ENCODE results near the gene PLCB1. TPM values are rescaled to one million over a fixed set of nuclear protein-coding genes. Genes with fewer than 3 reads are reported as not detected.
"Not testable (repeated sequence)": the region's sequence is repeated elsewhere in the genome, so short reads cannot be mapped to it uniquely, and the experiment has no call there.

The PLCB1 gene
- total RNA-seq, 2 experiments from 2014 or later: 6.1 to 6.2 TPM

DNA sequence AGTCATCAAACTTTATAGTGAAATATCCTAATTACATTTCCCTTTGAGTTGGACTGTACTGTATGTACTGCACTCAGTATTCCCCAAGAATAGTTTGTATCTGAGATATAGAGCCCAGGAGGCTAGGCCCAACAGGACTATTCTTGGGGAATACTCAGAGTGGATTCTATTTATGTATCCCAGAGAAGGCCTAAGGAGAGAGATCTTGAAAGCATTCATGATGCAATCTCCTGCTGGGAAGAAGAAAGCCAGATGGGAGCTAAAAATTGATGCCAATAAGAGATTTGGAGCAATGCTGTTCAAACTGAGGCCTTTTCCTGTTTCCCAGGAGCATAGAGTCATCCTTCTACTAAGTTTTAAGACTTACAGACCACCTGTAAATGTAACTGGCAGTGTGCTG lies 484.7 kb downstream of the PLCB1 start:
- Mint-ChIP-seq H3K36me3 (no peaks in the 10 kb centered on the region), H3K4me3 (no peak overlapping the region)
- POLR2A ChIA-PET: no interaction called here

DNA sequence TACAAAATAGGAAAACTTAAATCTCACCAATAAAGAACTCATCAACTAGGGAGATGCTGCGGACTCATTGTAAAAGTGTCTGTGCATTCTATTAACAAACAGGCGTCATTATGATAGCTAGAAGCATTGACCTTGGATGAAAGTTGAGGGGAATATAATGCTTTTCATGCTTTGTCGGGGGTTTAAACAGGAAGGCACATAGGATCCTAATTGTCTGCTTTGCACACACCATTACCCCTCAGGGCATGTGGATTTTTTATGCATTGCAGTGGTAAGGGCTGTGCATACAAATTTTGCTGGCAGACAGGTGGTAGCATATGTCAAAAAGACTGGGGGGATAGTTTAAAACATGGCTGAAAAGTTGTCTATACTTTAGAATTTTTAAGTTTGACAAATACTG lies 488.9 kb downstream of the PLCB1 start:
- POLR2A ChIA-PET: no interaction called here
- no peaks in the 10 kb centered on the region for H3K4me1 Mint-ChIP-seq
- no peak overlapping the region for H3K4me3 Mint-ChIP-seq
- DNase-seq: no peak
- no peaks in the 10 kb centered on the region for H3K27me3 Mint-ChIP-seq
- no peaks in the 10 kb centered on the region for H3K36me3 Mint-ChIP-seq
- no peaks in the 10 kb centered on the region for H3K9me3 Mint-ChIP-seq
- ATAC-seq (ENCODE audit: low read depth): no peak
- H3K27ac Mint-ChIP-seq: no peak overlapping the region

More for the DNA sequence above, 484.7 kb downstream of the PLCB1 start:
- DNase-seq: no peak
- Mint-ChIP-seq H3K4me1 (no peaks in the 10 kb centered on the region), H3K27ac (no peak overlapping the region), H3K9me3 (peaks cover 4% of the 10 kb centered on the region), H3K27me3 (no peaks in the 10 kb centered on the region)
- ATAC-seq (ENCODE audit: low read depth): no peak

DNA sequence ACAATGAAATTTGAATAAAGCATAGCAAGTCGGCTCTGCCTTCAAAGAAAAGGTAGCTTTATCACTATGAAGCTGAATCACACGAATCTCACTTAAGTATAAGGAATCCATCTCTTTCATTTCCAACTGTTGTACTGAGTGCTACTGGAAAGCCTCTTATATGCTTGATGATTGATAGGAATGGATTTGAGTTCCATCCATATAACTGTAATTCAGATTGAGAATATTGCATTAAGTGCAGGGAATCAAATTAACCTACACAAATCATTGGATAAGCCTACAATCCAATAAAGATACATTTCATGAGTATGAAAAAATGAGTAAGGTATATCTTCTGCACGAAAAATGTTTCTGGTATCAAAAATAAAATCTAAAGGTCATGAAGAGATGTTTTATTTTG lies 492.0 kb downstream of the PLCB1 start:
- Mint-ChIP-seq H3K4me3 (no peak overlapping the region), H3K27me3 (no peaks in the 10 kb centered on the region), H3K27ac (no peak overlapping the region), H3K36me3 (no peaks in the 10 kb centered on the region), H3K4me1 (no peaks in the 10 kb centered on the region), H3K9me3 (no peaks in the 10 kb centered on the region)
- ATAC-seq (ENCODE audit: low read depth) (no peak), DNase-seq (no peak)
- POLR2A ChIA-PET: no interaction called here

DNA sequence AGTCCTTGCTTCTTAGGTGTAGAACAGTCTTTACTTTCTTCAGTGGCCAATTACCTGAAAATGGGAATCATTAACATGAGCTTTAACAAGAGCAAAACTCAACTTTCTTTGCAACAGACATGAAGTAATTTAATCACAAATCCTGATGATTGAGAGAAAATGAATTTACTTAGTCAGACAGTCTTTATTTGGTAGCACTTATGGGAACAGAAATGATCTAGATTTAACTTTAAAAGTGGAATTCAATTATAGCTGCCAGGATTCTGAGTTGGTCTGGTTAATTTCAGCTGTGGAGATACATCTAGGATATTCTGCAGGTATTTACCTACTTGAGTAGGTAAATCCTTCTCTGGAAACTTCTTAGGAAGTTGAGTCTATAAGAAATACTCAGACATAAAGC lies 492.6 kb downstream of the PLCB1 start:
- H3K36me3 Mint-ChIP-seq: no peaks in the 10 kb centered on the region
- H3K9me3 Mint-ChIP-seq: no peaks in the 10 kb centered on the region
- no peaks in the 10 kb centered on the region for H3K4me1 Mint-ChIP-seq
- no peaks in the 10 kb centered on the region for H3K27me3 Mint-ChIP-seq
- no peak for ATAC-seq (ENCODE audit: low read depth)
- H3K4me3 Mint-ChIP-seq: no peak overlapping the region
- DNase-seq: no peak
- POLR2A ChIA-PET: no interaction called here
- H3K27ac Mint-ChIP-seq: no peak overlapping the region

DNA sequence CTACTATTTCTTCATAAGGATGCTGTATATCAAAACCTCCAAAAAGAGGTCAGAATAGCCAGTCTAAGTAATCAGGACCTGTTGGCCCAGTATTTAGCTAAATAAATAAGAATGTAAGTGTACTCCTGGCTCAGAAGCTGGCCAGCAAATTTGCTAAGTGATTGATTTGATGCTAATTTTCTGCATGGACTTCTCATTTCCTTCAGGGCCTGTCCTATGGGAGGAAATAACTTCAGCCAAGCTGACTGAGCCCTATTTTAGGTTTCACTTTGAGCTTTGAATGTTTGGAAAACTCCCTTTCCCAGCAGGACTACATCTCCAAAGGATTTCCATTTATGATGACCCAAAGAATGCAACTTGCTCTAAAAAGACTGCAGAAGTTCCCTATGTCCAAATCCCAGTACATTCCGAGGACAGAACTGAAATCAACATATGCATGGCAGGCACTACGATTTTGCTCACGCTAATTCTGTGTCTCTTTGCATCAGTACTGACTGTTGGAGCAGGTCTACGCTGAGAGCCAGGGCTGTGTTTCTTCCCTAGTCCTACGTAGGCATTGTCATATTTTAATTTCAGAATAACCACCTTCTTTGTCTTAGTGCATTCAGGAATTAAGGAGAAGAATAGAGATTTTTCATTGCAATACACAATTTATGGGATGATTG lies 495.4 kb downstream of the PLCB1 start:
- H3K36me3 Mint-ChIP-seq: no peaks in the 10 kb centered on the region
- H3K4me3 Mint-ChIP-seq: no peak overlapping the region
- no peaks in the 10 kb centered on the region for H3K9me3 Mint-ChIP-seq
- H3K27ac Mint-ChIP-seq: no peak overlapping the region
- H3K27me3 Mint-ChIP-seq: no peaks in the 10 kb centered on the region
- DNase-seq (no peak), ATAC-seq (ENCODE audit: low read depth) (no peak)
- no peaks in the 10 kb centered on the region for H3K4me1 Mint-ChIP-seq
- POLR2A ChIA-PET: no interaction called here

DNA sequence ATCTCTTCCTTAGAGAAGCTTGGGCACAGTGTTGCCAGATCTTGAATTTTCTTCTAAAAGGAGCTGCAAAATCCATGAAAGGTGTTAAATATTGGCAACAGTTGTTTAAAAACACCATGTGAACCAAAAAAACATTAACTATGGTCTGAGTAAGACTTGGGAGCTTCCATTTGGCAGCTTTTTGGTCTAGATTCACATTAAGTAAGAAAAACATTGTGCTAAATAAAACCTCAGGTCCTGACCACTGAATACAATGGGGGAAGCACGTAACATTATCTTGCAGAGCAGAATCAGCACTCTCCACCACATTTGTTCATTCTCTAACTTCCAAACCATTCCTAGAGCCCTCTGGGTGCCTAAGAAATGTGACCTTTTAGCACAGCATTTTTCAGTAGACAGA lies 499.2 kb downstream of the PLCB1 start:
- POLR2A ChIA-PET: no interaction called here
- no peak for DNase-seq
- Mint-ChIP-seq H3K9me3 (no peaks in the 10 kb centered on the region), H3K27ac (no peak overlapping the region), H3K4me1 (no peaks in the 10 kb centered on the region), H3K27me3 (no peaks in the 10 kb centered on the region), H3K4me3 (no peak overlapping the region), H3K36me3 (no peaks in the 10 kb centered on the region)
- no peak for ATAC-seq (ENCODE audit: low read depth)

DNA sequence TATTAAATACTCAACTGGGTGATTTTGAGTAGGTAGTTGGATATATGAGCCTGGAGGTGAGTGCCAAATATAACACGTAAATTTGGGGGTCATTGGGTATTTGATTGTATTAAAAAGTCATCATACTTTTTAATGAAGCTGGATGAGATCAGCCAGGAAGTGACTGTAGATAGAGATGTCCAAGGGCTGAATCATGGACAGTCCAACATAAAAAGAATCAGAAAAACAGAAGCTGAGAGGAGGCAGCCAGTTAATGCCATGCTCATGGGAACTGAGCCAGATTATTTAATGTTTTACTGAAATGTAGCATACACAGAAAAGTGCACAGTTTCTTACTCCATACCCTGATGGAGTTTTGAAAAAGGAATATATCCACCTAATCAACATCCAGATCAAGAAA lies 501.3 kb downstream of the PLCB1 start:
- Mint-ChIP-seq H3K27me3 (no peaks in the 10 kb centered on the region), H3K27ac (no peak overlapping the region), H3K36me3 (no peaks in the 10 kb centered on the region), H3K9me3 (no peaks in the 10 kb centered on the region), H3K4me1 (no peaks in the 10 kb centered on the region), H3K4me3 (no peak overlapping the region)
- POLR2A ChIA-PET: no interaction called here
- DNase-seq (no peak), ATAC-seq (ENCODE audit: low read depth) (no peak)

DNA sequence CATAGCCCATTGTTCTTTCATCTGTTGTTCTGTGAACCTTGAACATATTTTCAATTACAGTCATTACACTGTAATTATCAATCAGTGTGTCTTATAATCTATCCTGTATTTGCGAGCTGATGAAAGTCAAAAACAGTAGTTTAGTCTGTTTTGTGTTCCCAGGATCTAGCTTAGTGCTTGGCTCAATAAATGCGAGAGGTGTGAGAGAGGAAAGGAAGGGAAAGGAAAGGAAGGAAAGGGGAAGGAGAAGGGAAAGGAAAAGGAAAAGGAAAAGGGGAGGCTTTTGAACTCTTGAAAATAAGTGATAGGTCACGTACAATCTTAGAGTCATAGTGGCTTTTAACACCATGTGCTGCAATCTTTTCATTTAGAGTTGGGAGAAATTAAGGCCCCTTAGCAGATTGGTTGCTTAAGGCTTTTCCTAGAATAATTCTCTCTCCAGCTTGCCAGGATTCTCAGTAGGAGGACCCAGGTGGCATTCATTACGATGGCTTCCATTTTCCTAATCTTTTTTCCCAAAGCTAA lies 503.0 kb downstream of the PLCB1 start:
- no peak for ATAC-seq (ENCODE audit: low read depth)
- H3K4me1 Mint-ChIP-seq: no peaks in the 10 kb centered on the region
- no peak overlapping the region for H3K27ac Mint-ChIP-seq
- H3K4me3 Mint-ChIP-seq: no peak overlapping the region
- H3K36me3 Mint-ChIP-seq: no peaks in the 10 kb centered on the region
- POLR2A ChIA-PET: no interaction called here
- no peaks in the 10 kb centered on the region for H3K9me3 Mint-ChIP-seq
- no peak for DNase-seq
- H3K27me3 Mint-ChIP-seq: no peaks in the 10 kb centered on the region

DNA sequence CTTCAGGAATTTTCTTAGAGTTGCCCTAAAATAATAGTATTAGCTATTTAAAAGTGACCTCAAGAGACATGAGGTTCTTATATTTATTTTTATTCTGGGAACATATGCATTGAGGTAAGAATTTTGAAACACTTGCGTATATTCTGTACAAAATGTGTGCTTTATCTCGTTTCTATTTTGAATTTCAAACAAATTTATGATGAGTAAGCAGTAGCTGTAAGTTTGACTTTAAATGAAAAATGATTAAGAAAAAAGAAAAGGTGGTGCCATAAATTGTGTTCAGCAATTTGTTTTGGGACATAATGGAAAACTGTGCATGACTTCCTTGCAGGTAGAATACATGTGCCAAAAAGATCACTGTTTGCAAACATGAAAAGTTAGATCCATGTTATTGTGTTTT lies 503.8 kb downstream of the PLCB1 start:
- no peaks in the 10 kb centered on the region for H3K9me3 Mint-ChIP-seq
- H3K36me3 Mint-ChIP-seq: no peaks in the 10 kb centered on the region
- ATAC-seq (ENCODE audit: low read depth) (no peak), DNase-seq (no peak)
- no peak overlapping the region for H3K27ac Mint-ChIP-seq
- no peak overlapping the region for H3K4me3 Mint-ChIP-seq
- POLR2A ChIA-PET: no interaction called here
- H3K4me1 Mint-ChIP-seq: no peaks in the 10 kb centered on the region
- H3K27me3 Mint-ChIP-seq: no peaks in the 10 kb centered on the region

DNA sequence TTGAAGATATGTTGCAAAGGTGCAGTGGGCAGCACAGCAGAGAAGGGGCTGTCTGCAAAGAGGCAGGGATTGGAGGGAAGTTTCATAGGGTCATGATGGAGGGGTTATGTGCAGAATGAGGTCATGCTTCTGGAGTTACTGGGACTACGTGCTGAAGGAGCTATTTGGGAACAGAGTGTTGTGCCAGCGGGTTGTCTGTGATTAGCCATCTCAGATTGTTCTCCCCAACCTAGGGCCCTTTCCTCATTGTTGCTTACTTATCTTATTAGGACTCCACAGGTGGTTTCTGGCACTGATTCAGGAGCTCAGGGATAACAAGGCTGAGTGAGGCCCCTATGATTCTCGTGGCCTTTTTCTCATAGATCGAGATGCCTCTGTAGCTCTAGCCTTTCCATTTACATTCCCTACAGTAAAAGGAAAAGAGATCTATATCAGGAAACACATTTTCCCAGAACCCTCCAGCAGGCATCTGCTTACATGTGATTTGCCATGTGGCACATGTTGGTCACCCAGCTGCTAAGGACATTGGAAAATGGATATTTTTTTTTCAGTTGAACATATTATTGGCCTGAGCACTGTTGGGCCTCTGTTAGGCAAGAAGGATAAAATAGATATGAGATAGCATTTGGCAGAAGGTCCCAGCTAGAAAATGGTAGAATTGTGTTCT lies 507.2 kb downstream of the PLCB1 start:
- POLR2A ChIA-PET: no interaction called here

DNA sequence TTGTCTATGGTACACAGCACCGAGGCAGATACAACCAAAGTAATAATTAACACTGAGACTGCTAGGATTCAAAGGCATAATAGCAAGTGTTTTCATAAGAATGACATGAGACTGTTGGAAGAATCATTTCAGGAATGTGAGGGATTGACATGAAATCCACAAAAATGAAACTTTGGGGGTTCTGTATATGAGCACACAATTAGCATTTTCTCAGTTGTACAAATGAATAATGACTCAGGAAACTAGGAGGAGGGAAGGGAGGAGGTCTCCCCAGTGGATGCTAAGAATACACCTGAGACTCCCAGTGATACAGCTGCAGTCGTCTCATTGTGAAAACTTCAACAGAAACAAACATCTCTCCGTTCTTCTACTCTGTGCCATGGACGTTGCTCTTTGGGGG lies 508.4 kb downstream of the PLCB1 start:
- DNase-seq: no peak
- Mint-ChIP-seq H3K9me3 (peaks cover 2% of the 10 kb centered on the region), H3K4me1 (no peaks in the 10 kb centered on the region), H3K36me3 (no peaks in the 10 kb centered on the region), H3K4me3 (no peak overlapping the region), H3K27ac (no peak overlapping the region), H3K27me3 (no peaks in the 10 kb centered on the region)
- POLR2A ChIA-PET: no interaction called here
- no peak for ATAC-seq (ENCODE audit: low read depth)

More for the DNA sequence above, 507.2 kb downstream of the PLCB1 start:
- Mint-ChIP-seq H3K36me3 (no peaks in the 10 kb centered on the region), H3K27me3 (no peaks in the 10 kb centered on the region), H3K4me1 (no peaks in the 10 kb centered on the region), H3K9me3 (peaks cover 2% of the 10 kb centered on the region), H3K4me3 (no peak overlapping the region), H3K27ac (no peak overlapping the region)
- ATAC-seq (ENCODE audit: low read depth): no peak
- DNase-seq: no peak

DNA sequence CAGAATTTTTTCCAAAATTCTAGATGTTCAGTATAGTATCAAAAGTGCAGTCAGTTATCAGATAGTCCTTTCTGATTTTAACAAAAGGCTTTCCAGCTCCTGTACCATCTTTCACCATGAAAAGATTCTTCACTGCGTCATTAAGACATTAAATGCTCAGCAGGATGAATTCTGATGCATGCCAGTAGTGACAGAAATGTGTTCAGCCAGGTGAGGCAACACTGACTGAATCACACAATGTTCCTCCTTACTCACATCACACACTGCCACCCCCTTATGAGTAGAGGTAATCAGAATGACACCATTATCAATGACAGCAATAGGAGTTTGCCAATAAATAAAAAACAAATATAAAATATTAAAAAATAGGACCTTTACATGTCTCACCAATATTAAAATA lies 510.2 kb downstream of the PLCB1 start:
- Mint-ChIP-seq H3K4me3 (no peak overlapping the region), H3K4me1 (no peaks in the 10 kb centered on the region), H3K27ac (no peak overlapping the region), H3K36me3 (no peaks in the 10 kb centered on the region), H3K9me3 (peaks cover 2% of the 10 kb centered on the region), H3K27me3 (no peaks in the 10 kb centered on the region)
- DNase-seq (no peak), ATAC-seq (ENCODE audit: low read depth) (no peak)
- POLR2A ChIA-PET: no interaction called here

DNA sequence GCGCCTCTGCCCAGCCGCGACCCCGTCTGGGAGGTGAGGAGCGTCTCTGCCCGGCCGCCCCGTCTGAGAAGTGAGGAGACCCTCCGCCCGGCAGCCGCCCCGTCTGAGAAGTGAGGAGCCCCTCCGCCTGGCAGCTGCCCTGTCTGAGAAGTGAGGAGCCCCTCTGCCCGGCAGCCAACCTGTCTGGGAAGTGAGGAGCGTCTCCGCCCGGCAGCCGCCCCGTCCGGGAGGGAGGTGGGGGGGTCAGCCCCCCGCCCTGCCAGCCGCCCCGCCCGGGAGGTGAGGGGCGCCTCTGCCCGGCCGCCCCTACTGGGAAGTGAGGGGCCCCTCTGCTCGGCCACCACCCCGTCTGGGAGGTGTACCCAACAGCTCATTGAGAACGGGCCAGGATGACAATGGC lies 512.4 kb downstream of the PLCB1 start:
- H3K36me3 Mint-ChIP-seq; H3K27ac Mint-ChIP-seq; ATAC-seq (ENCODE audit: low read depth); H3K27me3 Mint-ChIP-seq; H3K4me1 Mint-ChIP-seq; H3K4me3 Mint-ChIP-seq; DNase-seq; POLR2A ChIA-PET; H3K9me3 Mint-ChIP-seq: not testable (repeated sequence)

DNA sequence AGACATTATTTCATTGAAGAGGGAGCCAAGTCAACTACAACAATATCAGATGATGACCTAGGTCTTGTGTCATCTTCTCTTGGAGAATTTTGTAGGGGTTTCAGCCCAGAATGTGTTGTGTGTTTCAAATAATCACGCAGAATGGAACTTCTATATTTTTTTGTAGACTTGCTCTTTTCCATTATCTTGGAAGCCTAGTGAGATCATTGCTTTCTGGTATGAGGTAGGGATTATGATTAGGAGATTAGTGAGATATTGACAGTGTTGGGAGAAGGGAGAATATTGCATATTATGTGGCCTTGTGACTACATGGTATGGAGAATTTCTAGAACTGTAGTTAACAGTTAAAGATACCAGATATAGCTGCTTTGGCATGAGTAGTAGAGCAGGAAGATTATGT lies 513.3 kb downstream of the PLCB1 start:
- ATAC-seq (ENCODE audit: low read depth): no peak
- no peak for DNase-seq
- peaks cover 4% of the 10 kb centered on the region for H3K4me1 Mint-ChIP-seq
- POLR2A ChIA-PET: no interaction called here
- H3K4me3 Mint-ChIP-seq: no peak overlapping the region
- H3K27me3 Mint-ChIP-seq: no peaks in the 10 kb centered on the region
- peaks cover 2% of the 10 kb centered on the region for H3K9me3 Mint-ChIP-seq
- no peak overlapping the region for H3K27ac Mint-ChIP-seq
- H3K36me3 Mint-ChIP-seq: no peaks in the 10 kb centered on the region

All from activated naive CD8-positive, alpha-beta T cell treated with anti-CD3 and anti-CD28 coated beads, Interleukin-2, amount 10 ng/mL, durations not matched to agents 7 days and 5 days (primary cell).